Stomach (tissue), 9 donors: Measurements from ENCODE around the gene PCDHA13. TPM values are rescaled to one million over a fixed set of nuclear protein-coding genes. Genes with fewer than 3 reads are reported as not detected.
"Not testable (repeated sequence)": the region's sequence is repeated elsewhere in the genome, so short reads cannot be mapped to it uniquely, and the experiment has no call there.

Experiments
- DNase-seq, 2 donors: peaks; one replicate each; pipeline versions ENCODE4 v3.0.0 to v3.0.0-alpha.2; 2013 to 2019
- H3K27ac ChIP-seq, 5 donors: fragments of 200-600 bp in 4 of 5; sonication (generic) in 4 of 5; one replicate each; pipeline ENCODE4 v1.5.1; 2013 to 2019; ENCODE audit warnings: mild to moderate bottlenecking in 1 of 5, moderate library complexity in 1 of 5
- H3K27me3 ChIP-seq, 3 donors: fragments of 200-600 bp; sonication (generic); one replicate each; pipeline ENCODE4 v1.5.1; 2017 to 2019; ENCODE audit warnings: mixed run types in 1 of 3
- H3K36me3 ChIP-seq, 4 donors: fragments of 200-600 bp; sonication (generic); 1 replicate in 3 of 4; 2 replicates in 1 of 4; pipeline ENCODE4 v1.5.1; 2016 to 2019
- H3K4me1 ChIP-seq, 4 donors: fragments of 200-600 bp; sonication (generic); one replicate each; pipeline ENCODE4 v1.5.1; 2016 to 2019
- H3K4me3 ChIP-seq, 4 donors: fragments of 200-600 bp; sonication (generic) in 3 of 4; one replicate each; pipeline ENCODE4 v1.5.1; 2016 to 2019; ENCODE audit warnings: mild to moderate bottlenecking in 1 of 4
- H3K9me3 ChIP-seq, 4 donors: fragments of 200-600 bp; sonication (generic); one replicate each; pipeline ENCODE4 v1.5.1; 2016 to 2019
- EP300 ChIP-seq: sonication (generic); formaldehyde crosslinking; IDR thresholded peaks from one replicate; pipeline ENCODE4 v1.6.1; 2017; ENCODE audit warnings: antibody characterized with exemption
- POLR2A ChIP-seq, 4 donors: fragments of 450-650 bp; IDR thresholded peaks; one replicate each; pipeline ENCODE4 v1.6.1; 2016; ENCODE audit warnings: antibody characterized with exemption in 4 of 4, control low read depth in 2 of 4, mild to moderate bottlenecking in 1 of 4, moderate library complexity in 1 of 4
- POLR2AphosphoS5 ChIP-seq, 3 donors: sonication (generic); formaldehyde crosslinking; IDR thresholded peaks; one replicate each; pipeline ENCODE4 v1.6.1; 2016; ENCODE audit warnings: antibody characterized with exemption in 3 of 3
- WGBS, 5 donors: extraction: QIAGEN DNeasy Blood & Tissue Kit in 3 of 5; methylation state at CpG; one replicate each; pipeline versions ENCODE4 v1.1.5 to v1.1.7; 2013 to 2018; 5-methylcytosine and 5-hydroxymethylcytosine counted together
- intact Hi-C: fragments of 100-400 bp; cut with DNase I; formaldehyde crosslinking; loops from one replicate; pipeline ENCODE4 v1.15.1; 2023; ENCODE audit warnings: low total_unique reads
- polyA plus RNA-seq, 3 donors: library from polyadenylated mRNA; stranded (reverse); fragments of 200-250 nt; gene quantifications; one replicate each; pipeline ENCODE4 v1.2.3, GENCODE V29; 2013
- total RNA-seq, 5 donors: library from RNA; depleted of rRNA; stranded (reverse); fragments of >200 nt; gene quantifications; one replicate each; pipeline versions ENCODE4 v1.1.0 to v1.2.3, GENCODE V29; 2014 to 2016
- TF ChIP-seq, protein P1 (sequence below), 7 experiments: fragments of 450-650 bp in 4 of 7; fragments of 200-600 bp in 3 of 7; sonication (generic) in 3 of 7; IDR thresholded peaks; one replicate each; pipeline ENCODE4 v1.5.1; 2016 to 2019; ENCODE audit warnings: antibody characterized with exemption in 7 of 7, control low read depth in 2 of 7, mild to moderate bottlenecking in 1 of 7
- donor health status: healthy with polysubstance abuse.
- donor health status: Bipolar disorder and iron deficiency.
- donor health status: healthy.

The PCDHA13 gene
- total and polyA plus RNA-seq, 8 donors, result 0.14 to 4.3 (median 0.61) TPM; not detected in 3

DNA sequence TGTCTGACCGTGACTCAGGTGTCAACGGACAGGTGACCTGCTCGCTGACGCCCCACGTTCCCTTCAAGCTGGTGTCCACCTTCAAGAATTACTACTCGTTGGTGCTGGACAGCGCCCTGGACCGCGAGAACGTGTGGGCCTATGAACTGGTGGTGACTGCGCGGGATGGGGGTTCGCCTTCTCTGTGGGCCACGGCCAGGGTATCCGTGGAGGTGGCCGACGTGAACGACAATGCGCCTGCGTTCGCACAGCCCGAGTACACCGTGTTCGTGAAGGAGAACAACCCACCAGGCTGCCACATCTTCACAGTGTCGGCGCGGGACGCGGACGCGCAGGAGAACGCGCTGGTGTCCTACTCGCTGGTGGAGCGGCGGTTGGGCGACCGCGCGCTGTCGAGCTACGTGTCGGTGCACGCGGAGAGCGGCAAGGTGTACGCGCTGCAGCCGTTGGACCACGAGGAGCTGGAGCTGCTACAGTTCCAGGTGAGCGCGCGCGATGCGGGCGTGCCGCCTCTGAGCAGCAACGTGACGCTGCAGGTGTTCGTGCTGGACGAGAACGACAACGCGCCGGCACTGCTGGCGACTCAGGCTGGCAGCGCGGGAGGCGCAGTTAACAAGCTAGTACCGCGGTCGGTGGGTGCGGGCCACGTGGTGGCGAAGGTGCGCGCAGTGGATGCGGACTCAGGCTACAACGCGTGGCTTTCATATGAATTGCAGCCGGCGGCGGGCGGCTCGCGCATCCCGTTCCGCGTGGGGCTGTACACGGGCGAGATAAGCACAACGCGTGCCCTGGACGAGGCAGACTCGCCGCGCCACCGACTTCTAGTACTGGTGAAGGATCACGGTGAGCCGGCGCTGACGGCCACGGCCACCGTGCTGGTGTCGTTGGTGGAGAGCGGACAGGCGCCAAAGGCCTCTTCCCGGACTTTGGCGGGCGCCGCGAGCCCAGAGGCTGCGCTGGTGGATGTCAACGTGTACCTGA lies 11.4 kb upstream of the PCDHA13 start:
- DNase-seq, result no peak
- TF ChIP-seq POLR2AphosphoS5 (IDR thresholded peaks at IDR 0.05), result no peak
- TF ChIP-seq EP300, result no peak
- no peak for TF ChIP-seq POLR2A (IDR thresholded peaks at IDR 0.05)
- Histone ChIP-seq H3K27ac (no peak overlapping the region), H3K9me3 (peaks cover 6 to 59% (median 52%) of the 10 kb centered on the region in 4 donors), H3K36me3 (no peaks in the 10 kb centered on the region), H3K4me1 (no peaks in the 10 kb centered on the region), H3K27me3 (peaks cover 0 to 47% (median 6%) of the 10 kb centered on the region in 3 donors), H3K4me3 (no peak overlapping the region)
- intact Hi-C loops, result no loop called here
- 46 to 60% (median 49%) methylated on average over 85 to 114 of the region's 114 CpGs for WGBS, 5 donors

DNA sequence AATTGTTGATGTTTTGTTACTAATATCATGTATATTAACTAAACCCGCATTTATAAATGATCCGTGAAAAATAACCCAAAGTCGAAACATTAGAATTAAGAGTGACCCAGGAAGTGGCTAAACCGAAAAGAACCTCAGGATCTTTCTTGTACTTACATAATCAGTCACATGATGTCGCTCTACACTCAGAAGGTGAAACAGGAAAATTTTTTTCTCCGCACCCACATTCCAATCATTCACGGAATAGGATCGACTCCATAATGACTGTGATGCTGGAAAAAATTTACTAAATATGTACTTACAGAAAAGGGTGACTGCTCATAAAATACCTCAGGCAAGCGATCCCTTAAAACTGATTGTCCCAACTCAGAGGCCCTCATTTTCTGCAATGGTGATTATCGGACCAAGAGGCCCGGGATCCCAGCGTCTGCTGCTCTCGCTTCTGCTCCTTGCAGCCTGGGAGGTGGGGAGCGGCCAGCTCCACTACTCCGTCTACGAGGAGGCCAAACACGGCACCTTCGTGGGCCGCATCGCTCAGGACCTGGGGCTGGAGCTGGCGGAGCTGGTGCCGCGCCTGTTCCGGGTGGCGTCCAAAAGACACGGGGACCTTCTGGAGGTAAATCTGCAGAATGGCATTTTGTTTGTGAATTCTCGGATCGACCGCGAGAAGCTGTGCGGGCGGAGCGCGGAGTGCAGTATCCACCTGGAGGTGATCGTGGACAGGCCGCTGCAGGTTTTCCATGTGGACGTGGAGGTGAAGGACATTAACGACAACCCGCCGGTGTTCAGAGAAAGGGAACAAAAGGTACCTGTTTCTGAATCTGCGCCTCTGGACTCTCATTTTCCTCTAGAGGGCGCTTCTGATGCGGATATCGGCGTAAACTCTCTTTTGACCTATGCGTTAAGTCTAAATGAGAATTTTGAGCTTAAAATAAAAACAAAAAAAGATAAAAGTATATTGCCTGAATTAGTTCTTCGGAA lies 6.5 kb upstream of the PCDHA13 start, which contains the start of gene PCDHA12:
PCDHA12 (plus strand) TSS at position 224 of the 981 bp plus-strand sequence; CDS start at position 389, 165 bp downstream.
- no peak within 1 kb of the TSS for H3K27ac ChIP-seq
- WGBS, 5 donors, result 17 to 25% (median 20%) methylated on average over 31 to 47 of the region's 47 CpGs
- no peaks in the 10 kb centered on the region for H3K4me1 ChIP-seq
- no peak for DNase-seq
- TF ChIP-seq, protein P1, sequence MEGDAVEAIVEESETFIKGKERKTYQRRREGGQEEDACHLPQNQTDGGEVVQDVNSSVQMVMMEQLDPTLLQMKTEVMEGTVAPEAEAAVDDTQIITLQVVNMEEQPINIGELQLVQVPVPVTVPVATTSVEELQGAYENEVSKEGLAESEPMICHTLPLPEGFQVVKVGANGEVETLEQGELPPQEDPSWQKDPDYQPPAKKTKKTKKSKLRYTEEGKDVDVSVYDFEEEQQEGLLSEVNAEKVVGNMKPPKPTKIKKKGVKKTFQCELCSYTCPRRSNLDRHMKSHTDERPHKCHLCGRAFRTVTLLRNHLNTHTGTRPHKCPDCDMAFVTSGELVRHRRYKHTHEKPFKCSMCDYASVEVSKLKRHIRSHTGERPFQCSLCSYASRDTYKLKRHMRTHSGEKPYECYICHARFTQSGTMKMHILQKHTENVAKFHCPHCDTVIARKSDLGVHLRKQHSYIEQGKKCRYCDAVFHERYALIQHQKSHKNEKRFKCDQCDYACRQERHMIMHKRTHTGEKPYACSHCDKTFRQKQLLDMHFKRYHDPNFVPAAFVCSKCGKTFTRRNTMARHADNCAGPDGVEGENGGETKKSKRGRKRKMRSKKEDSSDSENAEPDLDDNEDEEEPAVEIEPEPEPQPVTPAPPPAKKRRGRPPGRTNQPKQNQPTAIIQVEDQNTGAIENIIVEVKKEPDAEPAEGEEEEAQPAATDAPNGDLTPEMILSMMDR (IDR thresholded peaks at IDR 0.05), result no peak
- TF ChIP-seq EP300 (no peak), POLR2AphosphoS5 (IDR thresholded peaks at IDR 0.05) (no peak), POLR2A (IDR thresholded peaks at IDR 0.05) (no peak)
- H3K9me3 ChIP-seq, result peaks cover 17 to 66% (median 62%) of the 10 kb centered on the region in 4 donors
- no peak within 1 kb of the TSS for H3K4me3 ChIP-seq
- no peaks in the 10 kb centered on the region for H3K36me3 ChIP-seq
- intact Hi-C loops, result no loop called here
- H3K27me3 ChIP-seq, result peaks cover 0 to 58% (median 8%) of the 10 kb centered on the region in 3 donors

DNA sequence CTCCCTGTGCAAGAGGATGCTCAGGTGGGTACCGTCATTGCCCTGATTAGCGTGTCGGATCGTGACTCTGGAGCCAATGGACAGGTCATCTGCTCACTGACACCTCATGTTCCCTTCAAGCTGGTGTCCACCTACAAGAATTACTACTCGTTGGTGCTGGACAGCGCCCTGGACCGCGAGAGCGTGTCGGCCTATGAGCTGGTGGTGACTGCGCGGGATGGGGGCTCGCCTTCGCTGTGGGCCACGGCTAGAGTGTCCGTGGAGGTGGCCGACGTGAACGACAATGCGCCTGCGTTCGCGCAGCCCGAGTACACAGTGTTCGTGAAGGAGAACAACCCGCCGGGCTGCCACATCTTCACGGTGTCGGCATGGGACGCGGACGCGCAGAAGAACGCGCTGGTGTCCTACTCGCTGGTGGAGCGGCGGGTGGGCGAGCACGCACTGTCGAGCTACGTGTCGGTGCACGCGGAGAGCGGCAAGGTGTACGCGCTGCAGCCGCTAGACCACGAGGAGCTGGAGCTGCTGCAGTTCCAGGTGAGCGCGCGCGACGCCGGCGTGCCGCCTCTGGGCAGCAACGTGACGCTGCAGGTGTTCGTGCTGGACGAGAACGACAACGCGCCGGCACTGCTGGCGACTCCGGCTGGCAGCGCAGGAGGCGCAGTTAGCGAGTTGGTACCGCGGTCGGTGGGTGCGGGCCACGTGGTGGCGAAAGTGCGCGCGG lies 5.2 kb upstream of the PCDHA13 start:
- H3K4me1 ChIP-seq, H3K36me3 ChIP-seq, H3K27ac ChIP-seq, intact Hi-C loops, DNase-seq, H3K4me3 ChIP-seq: not testable (repeated sequence)
- Histone ChIP-seq H3K9me3 (peaks cover 10 to 62% (median 54%) of the 10 kb centered on the region in 4 donors), H3K27me3 (peaks cover 0 to 55% (median 8%) of the 10 kb centered on the region in 3 donors)
- WGBS, 5 donors, result 40 to 58% (median 51%) methylated on average over 58 to 80 of the region's 80 CpGs

DNA sequence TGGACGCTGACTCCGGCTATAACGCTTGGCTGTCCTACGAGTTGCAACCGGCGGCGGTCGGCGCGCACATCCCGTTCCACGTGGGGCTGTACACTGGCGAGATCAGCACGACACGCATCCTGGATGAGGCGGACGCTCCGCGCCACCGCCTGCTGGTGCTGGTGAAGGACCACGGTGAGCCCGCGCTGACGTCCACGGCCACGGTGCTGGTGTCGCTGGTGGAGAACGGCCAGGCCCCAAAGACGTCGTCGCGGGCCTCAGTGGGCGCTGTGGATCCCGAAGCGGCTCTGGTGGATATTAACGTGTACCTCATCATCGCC lies 4.7 kb upstream of the PCDHA13 start:
- Histone ChIP-seq H3K27me3 (peaks cover 0 to 60% (median 8%) of the 10 kb centered on the region in 3 donors), H3K27ac (no peak overlapping the region), H3K9me3 (peaks cover 10 to 62% (median 56%) of the 10 kb centered on the region in 4 donors), H3K36me3 (no peaks in the 10 kb centered on the region), H3K4me1 (no peaks in the 10 kb centered on the region), H3K4me3 (no peak overlapping the region)
- no peak for DNase-seq
- TF ChIP-seq EP300 (no peak), POLR2AphosphoS5 (IDR thresholded peaks at IDR 0.05) (no peak), POLR2A (IDR thresholded peaks at IDR 0.05) (no peak)
- TF ChIP-seq, protein P1 (IDR thresholded peaks at IDR 0.05), result no peak
- 48 to 68% (median 52%) methylated on average over 4 to 37 of the region's 37 CpGs for WGBS, 5 donors
- intact Hi-C loops, result no loop called here
